ENCODE data around the gene SDK1.

DNA sequence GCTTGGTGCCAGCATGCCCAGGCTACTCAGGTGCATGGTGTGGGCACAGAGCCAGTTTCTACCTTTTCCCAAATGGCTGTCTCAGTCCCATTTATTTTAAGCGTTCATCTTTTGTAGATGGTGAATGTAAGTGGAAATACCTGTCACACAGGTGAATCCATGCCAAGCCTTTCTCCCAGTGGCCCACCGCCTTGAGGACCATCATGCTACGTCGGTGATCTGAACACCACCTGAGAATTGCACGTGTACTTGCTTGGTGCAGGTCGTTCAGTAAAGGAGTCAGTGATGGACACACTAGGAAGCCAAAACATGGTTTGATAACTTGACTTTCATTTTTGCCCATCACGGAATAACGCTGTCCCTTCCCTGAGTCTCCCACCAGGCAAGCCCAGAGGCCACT, 714.3 kb downstream of the SDK1 start:
- TF ChIP-seq JUND (IDR thresholded peaks at IDR 0.05): no peak
- no peak for TF ChIP-seq TAF1 (conservative IDR thresholded peaks at IDR 0.05)
- TF ChIP-seq, protein P1, sequence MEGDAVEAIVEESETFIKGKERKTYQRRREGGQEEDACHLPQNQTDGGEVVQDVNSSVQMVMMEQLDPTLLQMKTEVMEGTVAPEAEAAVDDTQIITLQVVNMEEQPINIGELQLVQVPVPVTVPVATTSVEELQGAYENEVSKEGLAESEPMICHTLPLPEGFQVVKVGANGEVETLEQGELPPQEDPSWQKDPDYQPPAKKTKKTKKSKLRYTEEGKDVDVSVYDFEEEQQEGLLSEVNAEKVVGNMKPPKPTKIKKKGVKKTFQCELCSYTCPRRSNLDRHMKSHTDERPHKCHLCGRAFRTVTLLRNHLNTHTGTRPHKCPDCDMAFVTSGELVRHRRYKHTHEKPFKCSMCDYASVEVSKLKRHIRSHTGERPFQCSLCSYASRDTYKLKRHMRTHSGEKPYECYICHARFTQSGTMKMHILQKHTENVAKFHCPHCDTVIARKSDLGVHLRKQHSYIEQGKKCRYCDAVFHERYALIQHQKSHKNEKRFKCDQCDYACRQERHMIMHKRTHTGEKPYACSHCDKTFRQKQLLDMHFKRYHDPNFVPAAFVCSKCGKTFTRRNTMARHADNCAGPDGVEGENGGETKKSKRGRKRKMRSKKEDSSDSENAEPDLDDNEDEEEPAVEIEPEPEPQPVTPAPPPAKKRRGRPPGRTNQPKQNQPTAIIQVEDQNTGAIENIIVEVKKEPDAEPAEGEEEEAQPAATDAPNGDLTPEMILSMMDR (IDR thresholded peaks at IDR 0.05; ENCODE audit: low read depth, low read length, missing input control): no peak
- no peak for TF ChIP-seq RAD21 (IDR thresholded peaks at IDR 0.05)

Measured in liver (tissue), 3 donors.